DND-41 (cell line): ENCODE data around the gene EHBP1.
"Not testable (repeated sequence)": the region's sequence is repeated elsewhere in the genome, so short reads cannot be mapped to it uniquely, and the experiment has no call there.

Source experiments
- ATAC-seq: fragments of 200-7000 bp; cut with Tn5 transposase; 3 replicates; pipeline ENCODE4 v1.9.1; 2021; ENCODE audit warnings: low read depth; ENCODE audit not compliant: insufficient read depth
- DNase-seq: peaks from one replicate; pipeline ENCODE4 v3.0.0-alpha.2; 2020
- H2AFZ ChIP-seq: 2 replicates; pipeline ENCODE4 v1.6.0; 2012; ENCODE audit warnings: low read depth, low read length
- H3K27ac ChIP-seq: 2 replicates; pipeline ENCODE4 v1.5.1; 2012; ENCODE audit warnings: low read length, inconsistent platforms
- H3K27me3 ChIP-seq: fragments of 200-600 bp; sonication (generic); 2 replicates; pipeline ENCODE4 v1.6.0; 2012; ENCODE audit warnings: low read length, mild to moderate bottlenecking, inconsistent platforms; ENCODE audit not compliant: insufficient read depth, poor library complexity
- H3K36me3 ChIP-seq: 2 replicates; pipeline ENCODE4 v1.5.1; 2012; ENCODE audit warnings: low read length, inconsistent platforms; ENCODE audit not compliant: insufficient read depth
- H3K4me1 ChIP-seq: 2 replicates; pipeline ENCODE4 v1.5.1; 2012; ENCODE audit warnings: mild to moderate bottlenecking, low read length; ENCODE audit not compliant: insufficient read depth
- H3K4me2 ChIP-seq: 2 replicates; pipeline ENCODE4 v1.6.0; 2012; ENCODE audit warnings: mild to moderate bottlenecking, moderate library complexity, low read length, inconsistent platforms; ENCODE audit not compliant: insufficient read depth
- H3K4me3 ChIP-seq, 2 experiments: fragments of 200-600 bp in 1 of 2; shearing (Covaris generic) in 1 of 2; 2 replicates each; pipeline ENCODE4 v1.5.1; 2012 to 2016; ENCODE audit warnings: inconsistent platforms in 2 of 2, low read length in 2 of 2, mild to moderate bottlenecking in 2 of 2, low read depth in 1 of 2, moderate library complexity in 1 of 2
- H3K79me2 ChIP-seq: 2 replicates; pipeline ENCODE4 v1.6.0; 2012; ENCODE audit warnings: low read length, inconsistent platforms; ENCODE audit not compliant: insufficient read depth
- H3K9ac ChIP-seq: 2 replicates; pipeline ENCODE4 v1.6.0; 2012; ENCODE audit warnings: low read depth, mild to moderate bottlenecking, inconsistent platforms, low read length, moderate library complexity
- H3K9me3 ChIP-seq: 2 replicates; pipeline ENCODE4 v1.5.1; 2012; ENCODE audit warnings: low read length, moderate library complexity, mild to moderate bottlenecking, inconsistent platforms; ENCODE audit not compliant: insufficient read depth, severe bottlenecking
- H4K20me1 ChIP-seq: 2 replicates; pipeline ENCODE4 v1.6.0; 2012; ENCODE audit warnings: low read length; ENCODE audit not compliant: insufficient read depth
- EZH2 ChIP-seq: IDR thresholded peaks from 3 replicates; pipeline ENCODE4 v1.6.1; 2012; ENCODE audit warnings: borderline replicate concordance, low read depth, mild to moderate bottlenecking, moderate library complexity, low read length, inconsistent platforms; ENCODE audit not compliant: severe bottlenecking
- TF ChIP-seq, protein P1 (sequence below): IDR thresholded peaks from 2 replicates; pipeline ENCODE4 v1.5.1; 2012; ENCODE audit warnings: borderline replicate concordance, low read length, moderate library complexity, mild to moderate bottlenecking; ENCODE audit not compliant: poor library complexity, severe bottlenecking; ENCODE audit errors: extremely low read depth

EHBP1 gene

DNA sequence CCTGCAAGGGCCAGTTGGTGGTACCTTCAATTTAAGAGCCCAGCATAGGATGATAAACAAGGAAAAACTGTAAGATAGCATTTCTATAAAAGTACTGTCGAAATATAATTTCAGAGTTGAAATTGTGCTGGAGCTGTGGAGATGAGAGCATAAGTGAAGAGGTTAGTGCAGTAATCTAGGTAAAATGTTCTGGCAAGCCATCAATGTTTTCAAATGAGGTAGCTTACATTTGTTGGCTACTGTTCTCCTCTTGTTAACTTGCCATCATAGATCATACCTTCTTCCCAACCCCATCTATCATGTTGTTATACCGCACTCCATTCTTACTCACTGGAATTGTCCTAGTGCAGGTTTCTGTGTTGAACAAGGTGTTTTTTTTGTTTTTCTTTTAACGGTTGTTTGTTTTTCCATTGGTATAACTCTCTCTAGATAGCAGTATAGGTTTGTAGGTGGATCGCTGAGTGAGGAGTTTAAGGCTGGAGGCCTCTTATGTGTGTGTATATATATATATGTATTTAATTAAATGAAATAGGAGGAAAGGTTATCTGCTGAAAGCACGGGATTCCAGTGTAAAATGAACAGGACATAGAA lies 40.5 kb downstream of the EHBP1 start:
- no peak overlapping the region for H2AFZ ChIP-seq
- H3K27ac ChIP-seq, result no peak overlapping the region
- peaks cover 6% of the 10 kb centered on the region for H3K4me1 ChIP-seq
- no peaks in the 10 kb centered on the region for H4K20me1 ChIP-seq
- no peaks in the 10 kb centered on the region for H3K36me3 ChIP-seq
- no peak overlapping the region for H3K4me2 ChIP-seq
- H3K79me2 ChIP-seq, result peaks cover 34% of the 10 kb centered on the region
- no peaks in the 10 kb centered on the region for H3K27me3 ChIP-seq
- TF ChIP-seq, protein P1, sequence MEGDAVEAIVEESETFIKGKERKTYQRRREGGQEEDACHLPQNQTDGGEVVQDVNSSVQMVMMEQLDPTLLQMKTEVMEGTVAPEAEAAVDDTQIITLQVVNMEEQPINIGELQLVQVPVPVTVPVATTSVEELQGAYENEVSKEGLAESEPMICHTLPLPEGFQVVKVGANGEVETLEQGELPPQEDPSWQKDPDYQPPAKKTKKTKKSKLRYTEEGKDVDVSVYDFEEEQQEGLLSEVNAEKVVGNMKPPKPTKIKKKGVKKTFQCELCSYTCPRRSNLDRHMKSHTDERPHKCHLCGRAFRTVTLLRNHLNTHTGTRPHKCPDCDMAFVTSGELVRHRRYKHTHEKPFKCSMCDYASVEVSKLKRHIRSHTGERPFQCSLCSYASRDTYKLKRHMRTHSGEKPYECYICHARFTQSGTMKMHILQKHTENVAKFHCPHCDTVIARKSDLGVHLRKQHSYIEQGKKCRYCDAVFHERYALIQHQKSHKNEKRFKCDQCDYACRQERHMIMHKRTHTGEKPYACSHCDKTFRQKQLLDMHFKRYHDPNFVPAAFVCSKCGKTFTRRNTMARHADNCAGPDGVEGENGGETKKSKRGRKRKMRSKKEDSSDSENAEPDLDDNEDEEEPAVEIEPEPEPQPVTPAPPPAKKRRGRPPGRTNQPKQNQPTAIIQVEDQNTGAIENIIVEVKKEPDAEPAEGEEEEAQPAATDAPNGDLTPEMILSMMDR, result no peak
- no peak overlapping the region for H3K9ac ChIP-seq
- no peaks in the 10 kb centered on the region for H3K9me3 ChIP-seq
- DNase-seq (no peak), ATAC-seq (no peak)
- H3K4me3 ChIP-seq, result no peak overlapping the region

DNA sequence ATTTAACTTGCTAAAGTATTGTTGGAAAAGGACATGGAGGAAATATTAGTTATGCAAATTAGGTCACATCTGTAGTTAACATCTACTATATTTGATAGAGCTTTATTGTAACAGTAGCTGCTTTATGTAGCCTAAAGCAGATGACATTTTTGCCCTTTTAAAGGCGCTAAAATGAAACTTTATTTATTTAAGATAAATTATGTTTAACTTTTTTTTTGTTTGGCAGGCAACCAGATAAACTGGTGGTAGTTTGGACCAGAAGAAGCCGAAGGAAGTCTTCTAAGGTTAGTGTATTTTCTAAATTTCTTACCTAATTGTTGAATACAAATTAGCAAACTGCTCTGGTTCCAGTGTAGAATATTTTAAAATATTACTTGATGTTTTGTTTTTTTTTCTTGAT lies 41.7 kb downstream of the EHBP1 start:
- Histone ChIP-seq H3K27me3 (no peaks in the 10 kb centered on the region), H3K9ac (no peak overlapping the region), H3K27ac (no peak overlapping the region), H3K4me2 (no peak overlapping the region), H3K79me2 (peaks cover 25% of the 10 kb centered on the region), H3K4me1 (peaks cover 6% of the 10 kb centered on the region), H3K36me3 (no peaks in the 10 kb centered on the region), H2AFZ (no peak overlapping the region), H3K4me3 (no peak overlapping the region), H3K9me3 (no peaks in the 10 kb centered on the region), H4K20me1 (no peaks in the 10 kb centered on the region)
- ATAC-seq (no peak), DNase-seq (no peak)
- TF ChIP-seq, protein P1, result no peak
- no peak for TF ChIP-seq EZH2

- peaks cover 6% of the 10 kb centered on the region for H3K4me1 ChIP-seq
- TF ChIP-seq, protein P1, result no peak
- no peak for TF ChIP-seq EZH2
- no peak overlapping the region for H3K4me2 ChIP-seq
- no peaks in the 10 kb centered on the region for H3K27me3 ChIP-seq
- peak overlapping the region; percentile 40; the same call in 1 of the 2 replicates for H3K27ac ChIP-seq
- ATAC-seq (no peak), DNase-seq (no peak)
- no peak overlapping the region for H3K9ac ChIP-seq
- no peak overlapping the region for H2AFZ ChIP-seq
- H3K4me3 ChIP-seq, result no peak overlapping the region
- no peaks in the 10 kb centered on the region for H3K9me3 ChIP-seq
- H4K20me1 ChIP-seq, result no peaks in the 10 kb centered on the region
- no peaks in the 10 kb centered on the region for H3K36me3 ChIP-seq
- peaks cover 19% of the 10 kb centered on the region for H3K79me2 ChIP-seq
Observed at GRCh38 chr2:62747876-62748275, 42.4 kb downstream of the EHBP1 start.

GRCh38 chr2:62749111-62749510 lies 43.6 kb downstream of the EHBP1 start:
- not testable (repeated sequence) for H3K27ac ChIP-seq, H3K4me3 ChIP-seq, H4K20me1 ChIP-seq, H2AFZ ChIP-seq, H3K4me1 ChIP-seq, H3K36me3 ChIP-seq, H3K4me2 ChIP-seq, DNase-seq, H3K27me3 ChIP-seq, H3K9ac ChIP-seq, H3K9me3 ChIP-seq, H3K79me2 ChIP-seq, ATAC-seq
